HG03457 (cell line): Measurements from ENCODE around the gene GIT2.

Source experiments
- ATAC-seq: cut with Tn5 transposase; IDR thresholded peaks from one replicate; pipeline ENCODE4 v1.9.1; 2021; ENCODE audit warnings: moderate number of reproducible peaks; ENCODE audit not compliant: unreplicated experiment

GIT2 gene

GRCh38 chr12:109982210-109982609 lies 14.0 kb downstream of the GIT2 start:
- ATAC-seq: no peak

- ATAC-seq: no peak
Observed at GRCh38 chr12:109981311-109981710, 14.9 kb downstream of the GIT2 start.

GRCh38 chr12:109972821-109973220 lies 23.3 kb downstream of the GIT2 start:
- no peak for ATAC-seq

GRCh38 chr12:109968801-109969200 lies 27.4 kb downstream of the GIT2 start:
- no peak for ATAC-seq

- ATAC-seq: no peak
Observed at GRCh38 chr12:109968032-109968420, 28.1 kb downstream of the GIT2 start.

- ATAC-seq: no peak
Observed at GRCh38 chr12:109967383-109968031, 28.7 kb downstream of the GIT2 start.

GRCh38 chr12:109966546-109966945 lies 29.6 kb downstream of the GIT2 start:
- ATAC-seq: no peak

- ATAC-seq: no peak
Observed at GRCh38 chr12:109963743-109964429, 32.3 kb downstream of the GIT2 start.

- no peak for ATAC-seq
Observed at GRCh38 chr12:109963330-109963729, 32.8 kb downstream of the GIT2 start.

GRCh38 chr12:109962398-109962797 lies 33.8 kb downstream of the GIT2 start:
- no peak for ATAC-seq

GRCh38 chr12:109961612-109962011 lies 34.6 kb downstream of the GIT2 start:
- no peak for ATAC-seq

GRCh38 chr12:109961201-109961600 lies 35.0 kb downstream of the GIT2 start:
- no peak for ATAC-seq

- ATAC-seq: no peak
Observed at GRCh38 chr12:109959411-109960093, 36.6 kb downstream of the GIT2 start.

GRCh38 chr12:109958374-109958773 lies 37.8 kb downstream of the GIT2 start:
- no peak for ATAC-seq

GRCh38 chr12:109953656-109954055 lies 42.5 kb downstream of the GIT2 start:
- ATAC-seq: no peak

GRCh38 chr12:109952873-109953272 lies 43.3 kb downstream of the GIT2 start:
- no peak for ATAC-seq

- no peak for ATAC-seq
Observed at GRCh38 chr12:109952160-109952858, 43.9 kb downstream of the GIT2 start.

- no peak for ATAC-seq
Observed at GRCh38 chr12:109951751-109952150, 44.4 kb downstream of the GIT2 start.

GRCh38 chr12:109951136-109951535 lies 45.0 kb downstream of the GIT2 start:
- ATAC-seq: no peak

- ATAC-seq: no peak
Observed at GRCh38 chr12:109950625-109951024, 45.5 kb downstream of the GIT2 start.

- ATAC-seq: no peak
Observed at GRCh38 chr12:109949089-109949488, 47.1 kb downstream of the GIT2 start.

GRCh38 chr12:109948368-109948767 lies 47.8 kb downstream of the GIT2 start:
- no peak for ATAC-seq
